Aorta (tissue), 5 donors: ENCODE results near the gene TMEM126B. TPM values are rescaled to one million over a fixed set of nuclear protein-coding genes. Genes with fewer than 3 reads are reported as not detected.
"Not testable (repeated sequence)": the region's sequence is repeated elsewhere in the genome, so short reads cannot be mapped to it uniquely, and the experiment has no call there.

Experiments
- ATAC-seq: fragments of 200-7000 bp; cut with Tn5 transposase; one replicate; pipeline ENCODE4 v1.9.1; 2022; ENCODE audit warnings: moderate library complexity; ENCODE audit not compliant: low FRiP score
- DNase-seq, 2 donors: peaks; one replicate each; pipeline ENCODE4 v3.0.0-alpha.2; 2020
- H3K27ac ChIP-seq, 2 donors: one replicate each; pipeline ENCODE4 v1.5.1; 2013; ENCODE audit warnings: low read length in 2 of 2, mild to moderate bottlenecking in 2 of 2, moderate library complexity in 2 of 2, control low read depth in 1 of 2, inconsistent platforms in 1 of 2, low read depth in 1 of 2
- H3K27me3 ChIP-seq, 2 donors: one replicate each; pipeline ENCODE4 v1.6.1; 2013; ENCODE audit warnings: control low read depth in 1 of 2, low read length in 1 of 2, mild to moderate bottlenecking in 1 of 2, moderate library complexity in 1 of 2; ENCODE audit not compliant: insufficient read depth in 2 of 2, control insufficient read depth in 1 of 2
- H3K36me3 ChIP-seq, 2 donors: one replicate each; pipeline ENCODE4 v1.6.1; 2013; ENCODE audit warnings: control low read depth in 1 of 2, low read length in 1 of 2, mild to moderate bottlenecking in 1 of 2; ENCODE audit not compliant: insufficient read depth in 2 of 2, control insufficient read depth in 1 of 2
- H3K4me1 ChIP-seq, 2 donors: one replicate each; pipeline ENCODE4 v1.6.1; 2013; ENCODE audit warnings: low read length in 2 of 2, control low read depth in 1 of 2, mild to moderate bottlenecking in 1 of 2, moderate library complexity in 1 of 2; ENCODE audit not compliant: insufficient read depth in 2 of 2, control insufficient read depth in 1 of 2
- H3K4me3 ChIP-seq, 2 donors: one replicate each; pipeline ENCODE4 v1.5.1; 2013; ENCODE audit warnings: low read length in 2 of 2, control low read depth in 1 of 2, mild to moderate bottlenecking in 1 of 2
- H3K9me3 ChIP-seq: one replicate; pipeline ENCODE4 v1.6.1; 2013; ENCODE audit warnings: mild to moderate bottlenecking, low read length; ENCODE audit not compliant: control insufficient read depth
- WGBS, 2 donors: extraction: QIAGEN DNeasy Blood & Tissue Kit; methylation state at CpG; one replicate each; pipeline ENCODE4 v1.1.7; 2013; 5-methylcytosine and 5-hydroxymethylcytosine counted together
- intact Hi-C, 2 donors: fragments of 100-400 bp; cut with DNase I; formaldehyde crosslinking; loops; one replicate each; pipeline versions ENCODE4 v1.14.2 to v1.15.0; 2022
- polyA plus RNA-seq, 2 donors: library from polyadenylated mRNA; stranded (reverse); fragments of 200-250 nt; gene quantifications; one replicate each; pipeline ENCODE4 v1.2.3, GENCODE V29; 2013
- total RNA-seq, 2 donors: library from RNA; stranded (reverse); fragmentation: NEBNext Ultra II Directional; extraction: Animal tissue kit (Norgen Biotek cat#: 25700); gene quantifications; one replicate each; pipeline ENCODE4 v1.2.1, GENCODE V29; 2021
- donor health status: healthy with polysubstance abuse.
- donor health status: Bipolar disorder and iron deficiency.
- donor health status: DM: no; HTN: no; CAD: no.
- donor health status: DM: no; HTN: no; CAD: no.
- donor health status: DM: yes; HTN: yes; CAD: no.

TMEM126B gene
- total and polyA plus RNA-seq, 4 donors, result 39.7 to 116 (median 51.9) TPM

- DNase-seq (no peak), ATAC-seq (no peak)
- H3K27me3 ChIP-seq, result no peaks in the 10 kb centered on the region
- H3K27ac ChIP-seq, result no peak overlapping the region
- H3K4me1 ChIP-seq, result no peaks in the 10 kb centered on the region
- intact Hi-C loops, result no loop called here
- no peaks in the 10 kb centered on the region for H3K36me3 ChIP-seq
- WGBS, 2 donors, result 92 to 94% methylated on average over 1 of the region's 1 CpG
- no peaks in the 10 kb centered on the region for H3K9me3 ChIP-seq
- H3K4me3 ChIP-seq, result no peak overlapping the region
Observed at GRCh38 chr11:85668157-85668556, 39.8 kb downstream of the TMEM126B start.

GRCh38 chr11:85670949-85671663, 42.7 kb downstream of the TMEM126B start:
- H3K9me3 ChIP-seq, H3K4me1 ChIP-seq, H3K27ac ChIP-seq, H3K36me3 ChIP-seq, ATAC-seq, intact Hi-C loops, H3K4me3 ChIP-seq, H3K27me3 ChIP-seq, DNase-seq: not testable (repeated sequence)

- H3K36me3 ChIP-seq, result no peaks in the 10 kb centered on the region
- DNase-seq, result peak in 1 of 2 donors; percentile 61
- no peaks in the 10 kb centered on the region for H3K27me3 ChIP-seq
- WGBS, 2 donors, result 86 to 90% methylated on average over 8 of the region's 8 CpGs
- H3K4me1 ChIP-seq, result no peaks in the 10 kb centered on the region
- no peaks in the 10 kb centered on the region for H3K9me3 ChIP-seq
- no peak overlapping the region for H3K4me3 ChIP-seq
- H3K27ac ChIP-seq, result no peak overlapping the region
- intact Hi-C loops, result no loop called here
- no peak for ATAC-seq
Observed at GRCh38 chr11:85672105-85672902, 43.9 kb downstream of the TMEM126B start.

- Histone ChIP-seq H3K4me3 (peak overlapping the region in 1 of 2 donors; percentile 3), H3K4me1 (no peaks in the 10 kb centered on the region), H3K9me3 (no peaks in the 10 kb centered on the region), H3K27me3 (no peaks in the 10 kb centered on the region), H3K36me3 (no peaks in the 10 kb centered on the region), H3K27ac (no peak overlapping the region)
- DNase-seq, result no peak
- intact Hi-C loops, result no loop called here
- 91 to 95% methylated on average over 3 of the region's 3 CpGs for WGBS, 2 donors
- no peak for ATAC-seq
Observed at GRCh38 chr11:85673393-85673792, 45.0 kb downstream of the TMEM126B start.

- H3K27me3 ChIP-seq, result no peaks in the 10 kb centered on the region
- H3K4me1 ChIP-seq, result no peaks in the 10 kb centered on the region
- no peak for DNase-seq
- no peak for ATAC-seq
- no peaks in the 10 kb centered on the region for H3K9me3 ChIP-seq
- WGBS, 2 donors, result 43 to 57% methylated on average over 4 of the region's 4 CpGs
- intact Hi-C loops, result no loop called here
- H3K4me3 ChIP-seq, result no peak overlapping the region
- H3K36me3 ChIP-seq, result no peaks in the 10 kb centered on the region
- no peak overlapping the region for H3K27ac ChIP-seq
Observed at GRCh38 chr11:85679576-85679975, 51.2 kb downstream of the TMEM126B start.

- no peaks in the 10 kb centered on the region for H3K27me3 ChIP-seq
- no peak overlapping the region for H3K4me3 ChIP-seq
- no peaks in the 10 kb centered on the region for H3K36me3 ChIP-seq
- 87 to 89% methylated on average over 1 of the region's 1 CpG for WGBS, 2 donors
- no peaks in the 10 kb centered on the region for H3K9me3 ChIP-seq
- H3K4me1 ChIP-seq, result no peaks in the 10 kb centered on the region
- DNase-seq (no peak), ATAC-seq (no peak)
- intact Hi-C loops, result no loop called here
- no peak overlapping the region for H3K27ac ChIP-seq
Observed at GRCh38 chr11:85680897-85681296, 52.5 kb downstream of the TMEM126B start.

GRCh38 chr11:85682330-85683305, 54.2 kb downstream of the TMEM126B start:
- Histone ChIP-seq H3K27ac (no peak overlapping the region), H3K4me1 (no peaks in the 10 kb centered on the region), H3K4me3 (peak overlapping the region; percentile 4 to 17), H3K36me3 (no peaks in the 10 kb centered on the region), H3K27me3 (no peaks in the 10 kb centered on the region), H3K9me3 (no peaks in the 10 kb centered on the region)
- 19 to 21% methylated on average over 40 to 43 of the region's 43 CpGs for WGBS, 2 donors
- ATAC-seq, result peak; percentile 69
- peak; percentile 81 to 91 for DNase-seq
- intact Hi-C loops, result no loop called here

- Histone ChIP-seq H3K4me1 (no peaks in the 10 kb centered on the region), H3K36me3 (no peaks in the 10 kb centered on the region), H3K27ac (peak overlapping the region in 1 of 2 donors; percentile 30), H3K27me3 (no peaks in the 10 kb centered on the region), H3K9me3 (no peaks in the 10 kb centered on the region), H3K4me3 (peak overlapping the region; percentile 16 to 21)
- peak; percentile 38 to 68 for DNase-seq
- 57 to 58% methylated on average over 15 of the region's 15 CpGs for WGBS, 2 donors
- ATAC-seq, result peak; percentile 69
- intact Hi-C loops, result no loop called here
Observed at GRCh38 chr11:85685125-85685819, 56.9 kb downstream of the TMEM126B start.
